Calu3 (cell line): ENCODE results near the gene WASF3. TPM values are rescaled to one million over a fixed set of nuclear protein-coding genes. Genes with fewer than 3 reads are reported as not detected.

Experiments used
- BruUV-seq: library from RNA; stranded (reverse); fragments of 400-500 nt; replicated peaks from 2 replicates; lab custom pipeline; 2021; lab: Mats Ljungman, UMichigan
- CTCF ChIA-PET: fragments of 300-600 bp; sonication (Branson Sonifier 250); formaldehyde crosslinking; loops from one replicate; lab custom pipeline; 2022; ENCODE audit warnings: antibody characterized with exemption; lab: Charles Lee
- DNase-seq: peaks from one replicate; pipeline ENCODE4 v3.0.0; 2022
- H3K27ac Mint-ChIP-seq: one replicate; pipeline ENCODE4 v1.8.0; 2022; ENCODE audit warnings: mixed read lengths; ENCODE audit not compliant: unreplicated experiment
- H3K27me3 Mint-ChIP-seq: one replicate; pipeline ENCODE4 v1.8.0; 2022; ENCODE audit warnings: mixed read lengths; ENCODE audit not compliant: unreplicated experiment
- H3K36me3 Mint-ChIP-seq: one replicate; pipeline ENCODE4 v1.8.0; 2022; ENCODE audit warnings: mild to moderate bottlenecking, moderate library complexity, mixed read lengths; ENCODE audit not compliant: insufficient read depth, unreplicated experiment
- H3K4me1 Mint-ChIP-seq: one replicate; pipeline ENCODE4 v1.8.0; 2022; ENCODE audit warnings: mild to moderate bottlenecking, low read depth, mixed read lengths; ENCODE audit not compliant: unreplicated experiment
- H3K4me3 Mint-ChIP-seq: one replicate; pipeline ENCODE4 v1.8.0; 2022; ENCODE audit warnings: mild to moderate bottlenecking, low read depth, moderate library complexity, mixed read lengths; ENCODE audit not compliant: unreplicated experiment
- H3K9me3 Mint-ChIP-seq: one replicate; pipeline ENCODE4 v1.8.0; 2022; ENCODE audit warnings: low read depth, mixed read lengths; ENCODE audit not compliant: unreplicated experiment
- intact Hi-C: fragments of 100-400 bp; cut with micrococcal nuclease; formaldehyde crosslinking; loops from one replicate; pipeline ENCODE4 v1.10.0; 2022; ENCODE audit not compliant: unreplicated experiment
- total RNA-seq: library from RNA; stranded (reverse); gene quantifications from 2 replicates; pipeline ENCODE4 v1.2.3, GENCODE V29; 2022
- TF ChIP-seq, protein P1 (sequence below): fragments of 200-600 bp; IDR thresholded peaks from one replicate; pipeline ENCODE4 v1.8.0; 2022; ENCODE audit warnings: antibody characterized with exemption; ENCODE audit not compliant: unreplicated experiment

WASF3 gene
- total RNA-seq, 1 experiment from 2014 or later, result 8.7 TPM

DNA sequence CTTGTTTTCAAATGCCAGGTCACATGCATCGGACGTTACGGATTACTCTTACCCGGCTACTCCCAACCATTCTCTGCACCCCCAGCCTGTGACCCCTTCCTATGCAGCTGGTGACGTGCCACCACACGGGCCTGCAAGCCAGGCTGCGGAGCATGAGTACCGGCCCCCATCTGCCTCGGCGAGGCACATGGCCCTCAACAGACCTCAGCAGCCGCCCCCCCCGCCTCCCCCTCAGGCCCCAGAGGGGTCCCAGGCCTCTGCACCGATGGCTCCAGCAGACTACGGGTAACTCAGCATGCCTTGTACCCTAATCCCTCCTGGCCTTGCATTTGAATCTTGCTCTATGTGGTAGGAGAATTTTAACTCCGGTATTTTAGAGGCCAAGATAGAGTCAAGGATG is 123.6 kb downstream of the WASF3 start:
- no peak for DNase-seq
- no peaks in the 10 kb centered on the region for H3K27me3 Mint-ChIP-seq
- no peaks in the 10 kb centered on the region for H3K9me3 Mint-ChIP-seq
- TF ChIP-seq, protein P1, sequence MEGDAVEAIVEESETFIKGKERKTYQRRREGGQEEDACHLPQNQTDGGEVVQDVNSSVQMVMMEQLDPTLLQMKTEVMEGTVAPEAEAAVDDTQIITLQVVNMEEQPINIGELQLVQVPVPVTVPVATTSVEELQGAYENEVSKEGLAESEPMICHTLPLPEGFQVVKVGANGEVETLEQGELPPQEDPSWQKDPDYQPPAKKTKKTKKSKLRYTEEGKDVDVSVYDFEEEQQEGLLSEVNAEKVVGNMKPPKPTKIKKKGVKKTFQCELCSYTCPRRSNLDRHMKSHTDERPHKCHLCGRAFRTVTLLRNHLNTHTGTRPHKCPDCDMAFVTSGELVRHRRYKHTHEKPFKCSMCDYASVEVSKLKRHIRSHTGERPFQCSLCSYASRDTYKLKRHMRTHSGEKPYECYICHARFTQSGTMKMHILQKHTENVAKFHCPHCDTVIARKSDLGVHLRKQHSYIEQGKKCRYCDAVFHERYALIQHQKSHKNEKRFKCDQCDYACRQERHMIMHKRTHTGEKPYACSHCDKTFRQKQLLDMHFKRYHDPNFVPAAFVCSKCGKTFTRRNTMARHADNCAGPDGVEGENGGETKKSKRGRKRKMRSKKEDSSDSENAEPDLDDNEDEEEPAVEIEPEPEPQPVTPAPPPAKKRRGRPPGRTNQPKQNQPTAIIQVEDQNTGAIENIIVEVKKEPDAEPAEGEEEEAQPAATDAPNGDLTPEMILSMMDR, result no peak
- CTCF ChIA-PET, result no interaction called here
- intact Hi-C loops, result no loop called here
- H3K4me1 Mint-ChIP-seq, result no peaks in the 10 kb centered on the region
- no TSS peak for BruUV-seq
- no peak overlapping the region for H3K4me3 Mint-ChIP-seq
- H3K36me3 Mint-ChIP-seq, result no peaks in the 10 kb centered on the region
- no peak overlapping the region for H3K27ac Mint-ChIP-seq

DNA sequence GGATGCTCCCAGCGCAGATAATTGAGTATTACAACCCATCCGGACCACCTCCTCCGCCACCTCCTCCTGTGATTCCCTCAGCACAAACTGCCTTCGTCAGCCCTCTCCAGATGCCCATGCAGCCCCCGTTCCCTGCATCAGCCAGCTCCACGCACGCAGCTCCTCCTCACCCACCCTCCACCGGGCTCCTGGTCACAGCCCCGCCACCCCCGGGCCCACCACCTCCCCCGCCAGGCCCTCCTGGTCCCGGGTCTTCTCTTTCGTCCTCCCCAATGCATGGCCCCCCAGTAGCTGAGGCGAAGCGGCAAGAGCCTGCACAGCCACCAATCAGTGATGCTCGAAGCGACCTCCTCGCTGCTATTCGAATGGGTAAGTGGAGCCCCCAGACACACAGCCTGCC is 125.1 kb downstream of the WASF3 start:
- DNase-seq, result no peak
- no peaks in the 10 kb centered on the region for H3K9me3 Mint-ChIP-seq
- no TSS peak for BruUV-seq
- H3K27me3 Mint-ChIP-seq, result no peaks in the 10 kb centered on the region
- CTCF ChIA-PET, result no interaction called here
- intact Hi-C loops, result no loop called here
- no peaks in the 10 kb centered on the region for H3K4me1 Mint-ChIP-seq
- TF ChIP-seq, protein P1, result no peak
- H3K36me3 Mint-ChIP-seq, result no peaks in the 10 kb centered on the region
- no peak overlapping the region for H3K4me3 Mint-ChIP-seq
- H3K27ac Mint-ChIP-seq, result no peak overlapping the region

DNA sequence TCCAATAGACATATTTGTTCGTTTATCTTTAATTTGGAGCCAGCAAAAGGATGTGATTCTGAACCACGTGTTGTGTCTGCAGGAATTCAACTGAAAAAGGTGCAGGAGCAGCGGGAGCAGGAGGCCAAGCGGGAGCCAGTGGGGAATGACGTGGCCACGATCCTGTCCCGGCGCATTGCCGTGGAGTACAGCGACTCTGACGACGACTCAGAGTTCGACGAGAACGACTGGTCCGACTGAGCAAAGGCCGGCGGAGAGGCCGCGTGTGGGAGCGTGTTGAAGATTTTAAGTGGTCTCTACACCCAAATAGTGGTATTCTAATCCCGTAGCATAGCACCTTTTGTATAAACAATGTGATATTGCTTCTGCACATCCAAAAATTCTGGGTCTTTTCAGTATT is 128.1 kb downstream of the WASF3 start:
- no peaks in the 10 kb centered on the region for H3K36me3 Mint-ChIP-seq
- no peaks in the 10 kb centered on the region for H3K9me3 Mint-ChIP-seq
- H3K4me3 Mint-ChIP-seq, result no peak overlapping the region
- no peaks in the 10 kb centered on the region for H3K4me1 Mint-ChIP-seq
- no peak for DNase-seq
- no peak overlapping the region for H3K27ac Mint-ChIP-seq
- CTCF ChIA-PET, result no interaction called here
- BruUV-seq, result no TSS peak
- intact Hi-C loops, result no loop called here
- TF ChIP-seq, protein P1, result no peak
- no peaks in the 10 kb centered on the region for H3K27me3 Mint-ChIP-seq

DNA sequence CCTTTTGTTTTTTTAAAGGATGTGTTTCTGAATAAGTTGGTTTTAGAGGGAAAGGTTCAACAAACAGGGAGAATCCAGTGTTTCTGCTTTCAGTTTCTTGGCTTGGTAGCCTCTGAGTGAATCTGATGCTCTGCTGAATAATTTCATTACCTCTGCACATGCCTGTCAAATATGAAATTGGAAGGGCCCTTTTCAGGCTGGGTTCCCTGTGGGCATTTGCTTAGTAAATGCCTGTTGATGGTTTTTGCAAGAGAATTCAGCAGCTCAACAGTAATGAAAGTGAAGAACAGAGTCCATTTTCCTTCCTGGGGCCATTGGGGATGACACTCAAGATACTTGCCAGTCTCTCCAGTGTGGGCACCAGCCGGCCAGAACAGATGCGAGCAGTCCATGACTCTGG is 128.8 kb downstream of the WASF3 start:
- BruUV-seq, result no TSS peak
- Mint-ChIP-seq H3K4me1 (no peaks in the 10 kb centered on the region), H3K9me3 (no peaks in the 10 kb centered on the region), H3K4me3 (no peak overlapping the region), H3K27ac (no peak overlapping the region), H3K27me3 (no peaks in the 10 kb centered on the region), H3K36me3 (no peaks in the 10 kb centered on the region)
- CTCF ChIA-PET, result interaction anchor here (0.5 kb wide), 1 partner anchor 206 kb away, joined by 9 read pairs; no protein-coding TSS in a partner anchor
- intact Hi-C loops, result no loop called here
- TF ChIP-seq, protein P1, result no peak
- DNase-seq, result no peak
